ENCODE results near the gene PCDH18.
"Not testable (repeated sequence)": the region's sequence is repeated elsewhere in the genome, so short reads cannot be mapped to it uniquely, and the experiment has no call there.

The PCDH18 gene

DNA sequence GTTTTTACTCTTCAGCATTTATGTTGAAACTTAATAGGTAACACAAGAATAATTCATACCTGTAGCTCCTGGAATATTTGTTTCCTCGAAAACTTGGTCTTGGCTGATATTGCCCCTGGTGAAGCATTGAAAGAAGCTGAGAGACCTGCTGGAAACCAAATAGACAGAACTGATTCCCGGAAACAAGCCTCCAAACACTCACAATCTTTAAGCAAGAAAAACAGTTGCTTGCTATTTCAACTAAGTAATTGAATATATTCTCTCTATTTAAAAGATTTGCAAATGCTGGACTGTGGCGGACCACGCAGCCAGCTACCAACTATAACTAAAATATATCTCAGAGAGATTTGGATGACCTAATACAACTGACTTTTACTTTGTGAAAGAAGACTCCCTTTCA is 3.6 kb downstream of the PCDH18 start:
- no peak for DNase-seq

GRCh38 chr4:137526681-137527080 is 5.6 kb downstream of the PCDH18 start:
- no peak for DNase-seq

- no peak for DNase-seq
Measured at GRCh38 chr4:137524725-137525369, 7.4 kb downstream of the PCDH18 start.

- DNase-seq, result no peak
Measured at GRCh38 chr4:137523329-137523728, 9.0 kb downstream of the PCDH18 start.

DNA sequence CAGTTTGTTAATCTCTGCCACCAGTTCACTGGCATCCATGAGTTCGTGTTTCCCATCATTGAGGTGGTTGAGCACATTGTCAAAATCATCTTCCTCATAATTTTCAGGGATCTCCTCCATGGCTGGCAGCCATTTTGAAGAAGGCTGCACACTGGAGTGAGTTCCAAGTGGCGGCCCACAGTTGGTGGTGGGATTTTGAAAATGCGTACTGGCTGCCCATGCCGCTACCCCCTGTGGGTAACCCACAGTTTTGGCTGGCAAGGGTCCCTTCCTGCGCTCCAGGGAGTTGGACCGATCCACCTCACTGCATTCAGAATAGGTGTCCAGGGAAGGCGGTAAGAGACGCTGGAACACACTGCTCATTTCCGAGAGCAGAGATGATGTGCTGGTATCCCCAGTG is 11.2 kb downstream of the PCDH18 start:
- DNase-seq, result no peak

GRCh38 chr4:137519406-137519805 is 12.9 kb downstream of the PCDH18 start:
- DNase-seq, result no peak

GRCh38 chr4:137517323-137517722 is 15.0 kb downstream of the PCDH18 start:
- not testable (repeated sequence) for DNase-seq

- DNase-seq, result no peak
Measured at GRCh38 chr4:137514406-137515111, 17.7 kb downstream of the PCDH18 start.

GRCh38 chr4:137510557-137511265 is 21.6 kb downstream of the PCDH18 start:
- no peak for DNase-seq

- no peak for DNase-seq
Measured at GRCh38 chr4:137509855-137510282, 22.4 kb downstream of the PCDH18 start.

DNA sequence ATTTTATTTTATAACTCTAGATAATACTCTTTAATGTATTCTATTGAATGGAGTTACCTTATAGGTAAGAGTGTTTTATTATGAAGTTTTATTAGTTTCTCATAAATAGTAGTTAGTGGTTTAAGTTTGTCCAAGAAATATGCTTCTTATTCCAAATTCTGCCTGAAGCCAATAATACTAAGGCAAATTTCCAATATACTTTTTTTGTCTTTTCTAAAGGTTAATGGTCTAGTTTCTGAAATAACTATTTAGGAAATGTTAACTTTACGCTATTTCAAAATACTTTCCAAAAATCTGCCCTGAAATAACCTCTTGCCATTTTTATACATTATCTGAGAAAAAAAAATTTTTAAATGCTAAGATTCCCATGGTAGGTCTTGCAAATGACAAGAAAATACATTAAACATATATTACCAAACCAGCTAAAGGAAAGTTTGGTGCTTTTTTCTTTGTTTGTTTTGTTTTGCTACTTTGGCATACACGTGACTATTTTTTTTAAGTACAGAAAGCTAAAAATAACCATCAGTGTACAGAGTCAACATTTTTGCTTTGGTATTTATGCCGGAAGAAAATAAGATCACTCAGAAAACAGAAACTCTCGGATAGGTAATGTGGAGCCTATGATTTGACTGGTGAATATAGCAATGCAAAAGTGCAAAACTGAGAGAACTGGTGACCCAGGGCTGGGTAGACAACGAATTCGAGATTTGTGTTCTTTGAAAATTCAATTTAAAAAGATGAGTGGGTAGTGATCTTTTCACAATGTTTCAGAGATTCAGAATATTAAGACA is 29.8 kb downstream of the PCDH18 start:
- no peak for DNase-seq

DNA sequence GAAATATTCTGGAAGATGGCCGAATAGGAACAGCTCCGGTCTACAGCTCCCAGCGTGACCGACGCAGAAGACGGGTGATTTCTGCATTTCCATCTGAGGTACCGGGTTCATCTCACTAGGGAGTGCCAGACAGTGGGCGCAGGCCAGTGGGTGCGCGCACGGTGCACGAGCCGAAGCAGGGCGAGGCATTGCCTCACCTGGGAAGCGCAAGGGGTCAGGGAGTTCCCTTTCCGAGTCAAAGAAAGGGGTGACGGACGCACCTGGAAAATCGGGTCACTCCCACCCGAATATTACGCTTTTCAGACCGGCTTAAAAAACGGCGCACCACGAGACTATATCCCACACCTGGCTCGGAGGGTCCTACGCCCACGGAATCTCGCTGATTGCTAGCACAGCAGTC is 36.0 kb downstream of the PCDH18 start:
- DNase-seq, result not testable (repeated sequence)

DNA sequence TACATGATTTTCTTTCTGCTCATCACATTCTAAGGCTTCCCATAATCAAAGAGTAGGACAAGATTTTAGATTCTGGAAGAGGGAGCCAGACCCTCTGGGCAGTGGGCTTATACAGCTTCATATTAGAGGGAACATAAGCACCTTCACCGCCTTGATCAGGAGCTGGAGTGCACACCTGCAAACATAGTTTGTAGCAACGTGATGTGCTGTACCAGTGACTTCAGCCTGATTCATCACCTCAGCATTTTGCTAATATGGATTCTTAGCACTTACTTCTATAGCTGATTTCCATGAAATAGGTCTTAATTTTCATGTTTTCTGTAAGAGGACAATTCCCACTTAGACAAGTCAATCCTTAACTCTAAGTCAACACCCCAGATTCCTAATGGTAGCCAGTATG is 36.7 kb downstream of the PCDH18 start:
- no peak for DNase-seq

DNA sequence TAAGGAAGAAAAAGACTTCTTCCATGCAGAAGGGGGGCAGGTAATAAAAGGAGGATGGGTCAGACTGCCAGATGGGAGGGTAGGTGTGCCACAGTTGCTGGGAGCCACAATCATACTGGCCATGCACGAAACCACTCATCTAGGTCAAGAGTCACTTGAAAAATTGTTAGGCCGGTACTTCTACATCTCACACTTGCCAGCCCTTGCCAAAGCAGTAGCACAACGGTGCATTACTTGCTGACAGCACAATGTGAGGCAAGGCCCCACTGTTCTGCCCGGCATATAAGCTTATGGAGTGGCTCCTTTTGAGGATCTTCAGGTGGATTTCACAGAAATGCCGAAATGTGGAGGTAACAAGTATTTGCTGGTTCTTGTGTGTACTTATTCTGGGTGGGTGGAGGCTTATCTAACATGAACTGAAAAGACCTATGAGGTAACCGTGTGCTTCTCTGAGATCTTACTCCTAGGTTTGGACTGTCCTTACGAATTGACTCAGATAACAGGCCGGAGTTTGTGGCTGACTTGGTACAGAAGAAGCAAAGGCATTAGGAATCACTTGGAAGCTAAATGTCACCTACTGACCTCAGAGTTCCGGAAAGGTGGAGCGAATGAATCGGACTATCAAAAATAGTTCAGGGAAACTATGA is 48.9 kb downstream of the PCDH18 start:
- not testable (repeated sequence) for DNase-seq

GRCh38 chr4:137479657-137480056 is 52.6 kb downstream of the PCDH18 start:
- DNase-seq, result not testable (repeated sequence)

GRCh38 chr4:137476345-137476744 is 55.9 kb downstream of the PCDH18 start:
- DNase-seq, result no peak

DNA sequence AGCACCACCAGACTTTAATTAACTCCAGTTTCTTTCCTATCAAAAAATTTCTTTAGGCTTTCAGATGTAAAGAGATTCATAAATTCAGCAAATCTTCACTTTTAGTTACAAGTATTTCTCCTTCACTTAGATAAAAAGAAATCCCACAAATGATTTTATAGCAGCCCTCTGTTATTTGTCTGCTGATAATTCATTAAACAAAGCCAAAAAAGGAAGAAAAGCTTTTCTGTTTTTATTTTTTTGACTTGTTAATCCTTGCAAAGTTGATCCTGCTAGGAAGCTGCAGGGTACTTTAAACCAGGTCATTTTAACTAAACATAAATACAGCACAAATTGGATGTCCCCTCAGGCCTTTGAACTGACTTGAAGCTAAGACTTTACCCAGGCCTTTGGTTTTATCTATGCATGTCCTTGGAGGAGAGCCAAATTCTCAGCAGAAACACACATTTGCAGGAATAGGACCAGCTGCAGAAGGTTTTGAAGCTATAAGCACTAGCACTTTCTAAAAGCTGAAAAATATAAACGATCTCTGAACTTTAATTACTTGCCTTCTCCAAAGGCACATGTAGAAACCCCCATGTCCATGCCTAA is 57.5 kb downstream of the PCDH18 start:
- DNase-seq, result no peak

- DNase-seq, result no peak
Measured at GRCh38 chr4:137471895-137472294, 60.4 kb downstream of the PCDH18 start.

DNA sequence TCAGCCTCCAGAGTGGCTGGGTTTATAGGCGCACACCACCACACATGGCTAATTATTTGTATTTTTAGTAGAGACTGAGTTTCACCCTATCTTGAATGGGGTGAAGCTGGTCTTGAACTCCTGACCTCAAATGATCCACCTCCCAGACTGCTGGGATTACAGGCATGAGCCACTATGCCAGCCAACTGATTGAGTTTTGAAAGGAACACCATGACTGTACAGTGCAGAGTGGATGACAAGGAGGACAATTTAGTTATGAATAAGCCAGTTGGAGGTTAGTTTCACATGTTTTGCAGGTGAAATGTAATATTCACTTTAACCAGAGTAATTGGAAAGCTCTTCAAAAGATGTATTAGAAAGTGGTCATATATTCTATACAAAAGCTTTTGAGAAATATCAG is 60.8 kb downstream of the PCDH18 start:
- no peak for DNase-seq

GRCh38 chr4:137470806-137471205 is 61.5 kb downstream of the PCDH18 start:
- no peak for DNase-seq
